ENCODE measurements around the gene MEIOSIN. TPM values are rescaled to one million over a fixed set of nuclear protein-coding genes. Genes with fewer than 3 reads are reported as not detected.

Gene MEIOSIN
- total and polyA plus RNA-seq, 2 of the 13 experiments (the other 11 are each of a cell fraction or from before 2014, with no cell fraction given), result not detected

DNA sequence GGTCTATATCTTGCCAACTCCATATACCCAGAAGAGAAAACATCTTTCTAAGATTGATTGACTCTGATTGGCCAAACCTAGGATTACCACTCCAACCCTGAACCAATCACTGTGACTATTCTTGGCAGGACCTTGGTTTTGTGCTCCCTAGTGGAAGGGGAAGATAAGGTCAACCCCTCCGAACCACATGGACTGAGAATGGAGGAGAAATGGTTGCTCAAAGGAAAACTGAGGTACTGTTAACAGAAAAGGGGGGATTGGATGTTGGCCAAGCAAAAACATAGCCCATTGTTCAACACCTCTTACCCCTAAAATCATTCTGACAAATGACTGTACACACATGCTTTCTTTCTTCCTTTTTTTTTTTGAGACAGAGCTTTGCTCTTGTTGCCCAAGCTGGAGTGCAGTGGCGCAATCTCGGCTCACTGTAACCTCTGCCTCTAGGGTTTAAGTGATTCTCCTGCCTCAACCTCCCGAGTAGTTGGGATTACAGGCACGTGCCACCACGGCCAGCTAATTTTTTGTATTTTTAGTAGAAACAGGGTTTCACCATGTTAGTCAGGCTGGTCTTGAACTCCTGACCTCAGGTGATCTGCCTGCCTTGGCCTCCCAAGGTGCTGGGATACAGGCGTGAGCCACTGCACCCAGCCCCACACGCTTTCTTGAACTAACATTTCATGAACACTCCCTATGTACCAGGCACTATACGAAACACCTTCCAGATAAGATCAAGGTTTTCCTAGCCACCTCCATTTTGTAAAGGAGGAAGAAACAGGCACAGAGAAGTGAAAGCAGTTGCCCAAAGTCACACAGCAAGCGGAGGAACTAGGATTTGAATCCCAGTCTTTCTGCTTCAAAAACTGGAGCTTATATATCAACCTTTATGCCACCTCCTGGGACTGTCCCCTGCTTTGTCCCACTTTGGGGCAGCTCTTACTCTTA, 6.5 kb downstream of the MEIOSIN start (continued):
- TF ChIP-seq, protein P1, sequence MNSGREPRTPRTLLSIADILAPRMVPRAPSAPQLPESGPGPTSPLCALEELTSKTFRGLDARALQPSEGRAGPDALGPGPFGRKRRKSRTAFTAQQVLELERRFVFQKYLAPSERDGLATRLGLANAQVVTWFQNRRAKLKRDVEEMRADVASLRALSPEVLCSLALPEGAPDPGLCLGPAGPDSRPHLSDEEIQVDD (CRISPR knock-in tag; IDR thresholded peaks at IDR 0.05; ENCODE audit: borderline replicate concordance), result no peak
- TF ChIP-seq ZNF615 (CRISPR knock-in tag; IDR thresholded peaks at IDR 0.05; ENCODE audit: borderline replicate concordance) (no peak), MIXL1 (CRISPR knock-in tag; IDR thresholded peaks at IDR 0.05) (no peak), ZNF264 (CRISPR knock-in tag; IDR thresholded peaks at IDR 0.05) (no peak), CEBPB (IDR thresholded peaks at IDR 0.05; ENCODE audit: borderline replicate concordance, low read depth, low read length) (peak; percentile 55; the same call in 1 of the 2 replicates), ZNF367 (CRISPR knock-in tag; IDR thresholded peaks at IDR 0.05; ENCODE audit: borderline replicate concordance) (no peak), DZIP1 (CRISPR knock-in tag; IDR thresholded peaks at IDR 0.05) (no peak), TCF7 (IDR thresholded peaks at IDR 0.05; ENCODE audit: low read depth) (no peak), IRF2 (CRISPR knock-in tag; IDR thresholded peaks at IDR 0.05) (no peak), ZMYM2 (CRISPR knock-in tag; IDR thresholded peaks at IDR 0.05) (no peak), NCOR1 (IDR thresholded peaks at IDR 0.05; ENCODE audit: borderline replicate concordance, low read length) (no peak), ZNF619 (CRISPR knock-in tag; IDR thresholded peaks at IDR 0.05) (no peak), JUN (CRISPR knock-in tag; IDR thresholded peaks at IDR 0.05) (no peak), ATM (IDR thresholded peaks at IDR 0.05; ENCODE audit: borderline replicate concordance) (no peak), SOX5 (CRISPR knock-in tag; IDR thresholded peaks at IDR 0.05; ENCODE audit: borderline replicate concordance) (no peak), PREB (CRISPR knock-in tag; IDR thresholded peaks at IDR 0.05) (no peak)
- TF ChIP-seq, protein P2, sequence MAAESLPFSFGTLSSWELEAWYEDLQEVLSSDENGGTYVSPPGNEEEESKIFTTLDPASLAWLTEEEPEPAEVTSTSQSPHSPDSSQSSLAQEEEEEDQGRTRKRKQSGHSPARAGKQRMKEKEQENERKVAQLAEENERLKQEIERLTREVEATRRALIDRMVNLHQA (CRISPR knock-in tag; IDR thresholded peaks at IDR 0.05), result no peak
- TF ChIP-seq, protein P3, sequence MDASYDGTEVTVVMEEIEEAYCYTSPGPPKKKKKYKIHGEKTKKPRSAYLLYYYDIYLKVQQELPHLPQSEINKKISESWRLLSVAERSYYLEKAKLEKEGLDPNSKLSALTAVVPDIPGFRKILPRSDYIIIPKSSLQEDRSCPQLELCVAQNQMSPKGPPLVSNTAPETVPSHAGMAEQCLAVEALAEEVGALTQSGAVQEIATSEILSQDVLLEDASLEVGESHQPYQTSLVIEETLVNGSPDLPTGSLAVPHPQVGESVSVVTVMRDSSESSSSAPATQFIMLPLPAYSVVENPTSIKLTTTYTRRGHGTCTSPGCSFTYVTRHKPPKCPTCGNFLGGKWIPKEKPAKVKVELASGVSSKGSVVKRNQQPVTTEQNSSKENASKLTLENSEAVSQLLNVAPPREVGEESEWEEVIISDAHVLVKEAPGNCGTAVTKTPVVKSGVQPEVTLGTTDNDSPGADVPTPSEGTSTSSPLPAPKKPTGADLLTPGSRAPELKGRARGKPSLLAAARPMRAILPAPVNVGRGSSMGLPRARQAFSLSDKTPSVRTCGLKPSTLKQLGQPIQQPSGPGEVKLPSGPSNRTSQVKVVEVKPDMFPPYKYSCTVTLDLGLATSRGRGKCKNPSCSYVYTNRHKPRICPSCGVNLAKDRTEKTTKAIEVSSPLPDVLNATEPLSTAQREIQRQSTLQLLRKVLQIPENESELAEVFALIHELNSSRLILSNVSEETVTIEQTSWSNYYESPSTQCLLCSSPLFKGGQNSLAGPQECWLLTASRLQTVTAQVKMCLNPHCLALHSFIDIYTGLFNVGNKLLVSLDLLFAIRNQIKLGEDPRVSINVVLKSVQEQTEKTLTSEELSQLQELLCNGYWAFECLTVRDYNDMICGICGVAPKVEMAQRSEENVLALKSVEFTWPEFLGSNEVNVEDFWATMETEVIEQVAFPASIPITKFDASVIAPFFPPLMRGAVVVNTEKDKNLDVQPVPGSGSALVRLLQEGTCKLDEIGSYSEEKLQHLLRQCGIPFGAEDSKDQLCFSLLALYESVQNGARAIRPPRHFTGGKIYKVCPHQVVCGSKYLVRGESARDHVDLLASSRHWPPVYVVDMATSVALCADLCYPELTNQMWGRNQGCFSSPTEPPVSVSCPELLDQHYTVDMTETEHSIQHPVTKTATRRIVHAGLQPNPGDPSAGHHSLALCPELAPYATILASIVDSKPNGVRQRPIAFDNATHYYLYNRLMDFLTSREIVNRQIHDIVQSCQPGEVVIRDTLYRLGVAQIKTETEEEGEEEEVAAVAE (CRISPR knock-in tag; IDR thresholded peaks at IDR 0.05; ENCODE audit: borderline replicate concordance), result peak; percentile 98

Data from HepG2 (cell line).